Psoas muscle (tissue), 8 donors: ENCODE data around the gene HIRA. TPM values are rescaled to one million over a fixed set of nuclear protein-coding genes. Genes with fewer than 3 reads are reported as not detected.
"Not testable (repeated sequence)": the region's sequence is repeated elsewhere in the genome, so short reads cannot be mapped to it uniquely, and the experiment has no call there.

Source experiments
- ATAC-seq, 4 donors: fragments of 200-7000 bp; cut with Tn5 transposase; one replicate each; pipeline ENCODE4 v1.9.1; 2020; ENCODE audit warnings: moderate library complexity in 3 of 4, mild to moderate bottlenecking in 2 of 4
- DNase-seq, 2 donors: peaks; one replicate each; pipeline ENCODE4 v3.0.0-alpha.2; 2020
- H3K27ac ChIP-seq: fragments of 200-600 bp; one replicate; pipeline ENCODE4 v1.8.0; 2022
- H3K27me3 ChIP-seq, 3 donors: fragments of 200-600 bp in 1 of 3; one replicate each; pipeline versions ENCODE4 v1.6.1 to v1.8.0; 2013 to 2022; ENCODE audit warnings: low read length in 2 of 3, mild to moderate bottlenecking in 2 of 3, moderate library complexity in 1 of 3; ENCODE audit not compliant: insufficient read depth in 3 of 3
- H3K36me3 ChIP-seq, 2 donors: fragments of 200-600 bp in 1 of 2; one replicate each; pipeline versions ENCODE4 v1.6.1 to v1.8.0; 2013 to 2022; ENCODE audit warnings: low read depth in 1 of 2, mild to moderate bottlenecking in 1 of 2, moderate library complexity in 1 of 2; ENCODE audit not compliant: insufficient read depth in 1 of 2
- H3K4me1 ChIP-seq: fragments of 200-600 bp; one replicate; pipeline ENCODE4 v1.8.0; 2022
- H3K4me3 ChIP-seq: fragments of 200-600 bp; one replicate; pipeline ENCODE4 v1.8.0; 2022; ENCODE audit warnings: mild to moderate bottlenecking
- H3K9me3 ChIP-seq: fragments of 200-600 bp; one replicate; pipeline ENCODE4 v1.8.0; 2022
- WGBS, 3 donors: extraction: QIAGEN DNeasy Blood & Tissue Kit; methylation state at CpG; one replicate each; pipeline versions ENCODE4 v1.1.6 to v1.1.7; 2013; 5-methylcytosine and 5-hydroxymethylcytosine counted together
- intact Hi-C, 2 donors: fragments of 100-400 bp; cut with DNase I; formaldehyde crosslinking; loops; one replicate each; pipeline versions ENCODE4 v1.11.0 to v1.14.2; 2022
- polyA plus RNA-seq, 3 donors: library from polyadenylated mRNA; stranded (reverse); fragments of 200-250 nt; gene quantifications; one replicate each; pipeline ENCODE4 v1.2.3, GENCODE V29; 2013
- total RNA-seq, 4 donors: library from RNA; stranded (reverse); fragmentation: NEBNext Ultra II Directional in 2 of 4; extraction: Animal tissue kit (Norgen Biotek cat#: 25700) in 2 of 4; gene quantifications; one replicate each; pipeline versions ENCODE4 v1.2.1 to v1.2.4, GENCODE V29; 2021 to 2023
- TF ChIP-seq, protein P1 (sequence below): fragments of 200-600 bp; IDR thresholded peaks from one replicate; pipeline ENCODE4 v1.8.0; 2022; ENCODE audit warnings: antibody characterized with exemption
- donor health status: healthy with polysubstance abuse.
- donor health status: DM: no; HTN: no; CAD: no; lungs with moderate emphysema.
- donor health status: Bipolar disorder and iron deficiency.
- donor health status: healthy.
- donor health status: DM: yes; HTN: yes; CAD: no.
- donor health status: DM: no; HTN: no; CAD: no.
- donor health status: DM: no; HTN: no; CAD: no.
- donor health status: DM: yes; HTN: yes; CAD: no.

Gene HIRA
- total and polyA plus RNA-seq, 7 donors, result 12.3 to 32.7 (median 17.2) TPM

DNA sequence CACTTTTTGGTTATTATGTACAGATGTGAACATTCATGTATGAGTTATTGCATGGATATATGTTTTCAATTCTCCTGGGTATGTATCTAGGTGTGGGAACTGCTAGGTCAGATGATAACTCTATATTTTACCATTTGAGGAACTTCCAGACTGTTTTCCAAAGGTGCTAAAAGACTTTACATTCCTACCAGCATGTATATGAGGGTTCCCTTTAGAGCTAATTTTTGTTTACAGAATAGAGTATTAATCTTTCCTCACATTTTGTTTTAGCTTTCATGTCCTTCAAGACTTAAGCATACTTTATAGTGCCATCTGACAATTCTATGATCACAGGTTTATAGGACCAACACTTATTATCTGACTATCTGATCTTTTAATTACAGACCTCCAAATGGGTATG, 59.6 kb downstream of the HIRA start:
- H3K9me3 ChIP-seq, result no peaks in the 10 kb centered on the region
- H3K27ac ChIP-seq, result no peak overlapping the region
- no peaks in the 10 kb centered on the region for H3K27me3 ChIP-seq
- ATAC-seq, result no peak
- no peak overlapping the region for H3K4me3 ChIP-seq
- TF ChIP-seq, protein P1, sequence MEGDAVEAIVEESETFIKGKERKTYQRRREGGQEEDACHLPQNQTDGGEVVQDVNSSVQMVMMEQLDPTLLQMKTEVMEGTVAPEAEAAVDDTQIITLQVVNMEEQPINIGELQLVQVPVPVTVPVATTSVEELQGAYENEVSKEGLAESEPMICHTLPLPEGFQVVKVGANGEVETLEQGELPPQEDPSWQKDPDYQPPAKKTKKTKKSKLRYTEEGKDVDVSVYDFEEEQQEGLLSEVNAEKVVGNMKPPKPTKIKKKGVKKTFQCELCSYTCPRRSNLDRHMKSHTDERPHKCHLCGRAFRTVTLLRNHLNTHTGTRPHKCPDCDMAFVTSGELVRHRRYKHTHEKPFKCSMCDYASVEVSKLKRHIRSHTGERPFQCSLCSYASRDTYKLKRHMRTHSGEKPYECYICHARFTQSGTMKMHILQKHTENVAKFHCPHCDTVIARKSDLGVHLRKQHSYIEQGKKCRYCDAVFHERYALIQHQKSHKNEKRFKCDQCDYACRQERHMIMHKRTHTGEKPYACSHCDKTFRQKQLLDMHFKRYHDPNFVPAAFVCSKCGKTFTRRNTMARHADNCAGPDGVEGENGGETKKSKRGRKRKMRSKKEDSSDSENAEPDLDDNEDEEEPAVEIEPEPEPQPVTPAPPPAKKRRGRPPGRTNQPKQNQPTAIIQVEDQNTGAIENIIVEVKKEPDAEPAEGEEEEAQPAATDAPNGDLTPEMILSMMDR, result no peak
- peaks cover 13 to 94% of the 10 kb centered on the region in 2 donors for H3K36me3 ChIP-seq
- DNase-seq, result no peak
- intact Hi-C loops, result loop anchor here in 1 of 2 donors (10.0 kb wide), 1 partner anchor 47 kb away; no protein-coding TSS in a partner anchor
- H3K4me1 ChIP-seq, result no peaks in the 10 kb centered on the region

DNA sequence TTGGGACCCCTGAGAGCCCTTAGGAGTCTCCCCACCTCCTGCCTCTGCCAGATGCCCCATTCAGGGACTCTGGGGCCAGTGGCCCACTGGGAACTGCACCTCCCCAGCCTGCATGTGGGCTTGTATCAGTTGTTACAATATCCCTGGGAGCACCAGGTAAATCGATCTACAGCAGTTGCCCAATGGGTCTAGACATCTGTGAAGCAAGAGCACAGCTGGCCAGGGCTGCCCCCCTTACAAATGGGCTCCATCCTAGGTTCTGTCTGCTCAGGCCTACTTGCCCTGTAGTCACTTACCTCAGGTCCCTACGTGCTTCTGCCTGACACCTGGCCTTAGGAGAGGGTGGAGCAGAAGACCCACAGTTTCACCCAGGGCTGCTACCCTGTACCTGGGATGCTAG, 62.7 kb downstream of the HIRA start:
- Histone ChIP-seq H3K9me3 (no peaks in the 10 kb centered on the region), H3K4me3 (no peak overlapping the region), H3K27ac (no peak overlapping the region), H3K36me3 (peaks cover 5 to 89% of the 10 kb centered on the region in 2 donors), H3K4me1 (no peaks in the 10 kb centered on the region), H3K27me3 (no peaks in the 10 kb centered on the region)
- intact Hi-C loops, result loop anchor here in 1 of 2 donors (10.0 kb wide), 2 partner anchors 64 to 174 kb away; no protein-coding TSS in a partner anchor
- WGBS, 3 donors, result 83 to 97% (median 85%) methylated on average over 2 of the region's 2 CpGs
- TF ChIP-seq, protein P1, result no peak
- ATAC-seq (peak in 1 of 4 donors; percentile 51), DNase-seq (no peak)

- WGBS, 3 donors, result 93 to 94% (median 93%) methylated on average over 3 of the region's 3 CpGs
- H3K4me1 ChIP-seq, result no peaks in the 10 kb centered on the region
- TF ChIP-seq, protein P1, result no peak
- no peak overlapping the region for H3K27ac ChIP-seq
- H3K9me3 ChIP-seq, result no peaks in the 10 kb centered on the region
- no peak overlapping the region for H3K4me3 ChIP-seq
- H3K36me3 ChIP-seq, result peaks cover 5 to 88% of the 10 kb centered on the region in 2 donors
- ATAC-seq (no peak), DNase-seq (no peak)
- no peaks in the 10 kb centered on the region for H3K27me3 ChIP-seq
- intact Hi-C loops, result loop anchor here in 1 of 2 donors (10.0 kb wide), 2 partner anchors 63 to 173 kb away; no protein-coding TSS in a partner anchor
Observed at GRCh38 chr22:19367763-19368367, 63.7 kb downstream of the HIRA start.

GRCh38 chr22:19363541-19363940, 68.0 kb downstream of the HIRA start:
- H3K27ac ChIP-seq, DNase-seq, H3K4me1 ChIP-seq, H3K4me3 ChIP-seq, ATAC-seq, H3K27me3 ChIP-seq, H3K9me3 ChIP-seq: not testable (repeated sequence)
- H3K36me3 ChIP-seq, result peaks cover 10 to 91% of the 10 kb centered on the region in 2 donors
- intact Hi-C loops, result loop anchor here in 1 of 2 donors (10.0 kb wide), 2 partner anchors 59 to 169 kb away; no protein-coding TSS in a partner anchor
- 96 to 97% (median 96%) methylated on average over 7 of the region's 7 CpGs for WGBS, 3 donors

- Histone ChIP-seq H3K9me3 (no peaks in the 10 kb centered on the region), H3K27me3 (no peaks in the 10 kb centered on the region), H3K4me1 (no peaks in the 10 kb centered on the region), H3K4me3 (no peak overlapping the region), H3K36me3 (peaks cover 12 to 92% of the 10 kb centered on the region in 2 donors), H3K27ac (no peak overlapping the region)
- ATAC-seq, result no peak
- DNase-seq, result no peak
- WGBS, 3 donors, result 90 to 98% (median 95%) methylated on average over 7 of the region's 7 CpGs
- intact Hi-C loops, result loop anchor here in 1 of 2 donors (10.0 kb wide), 2 partner anchors 57 to 167 kb away; no protein-coding TSS in a partner anchor
- TF ChIP-seq, protein P1, result no peak
Observed at GRCh38 chr22:19361501-19362103, 69.9 kb downstream of the HIRA start.
